Stimulated activated CD8-positive, alpha-beta memory T cell treated with anti-CD3 and anti-CD28 coated beads, Interleukin-15, amount 100 ng/mL, for 4 hours (primary cell): ENCODE results near the gene CAPZA1.

Experiments
- DNase-seq, 2 donors: peaks; one replicate each; pipeline ENCODE4 v3.0.0-alpha.2; 2020; ENCODE audit warnings: low read depth in 2 of 2

The CAPZA1 gene

DNA sequence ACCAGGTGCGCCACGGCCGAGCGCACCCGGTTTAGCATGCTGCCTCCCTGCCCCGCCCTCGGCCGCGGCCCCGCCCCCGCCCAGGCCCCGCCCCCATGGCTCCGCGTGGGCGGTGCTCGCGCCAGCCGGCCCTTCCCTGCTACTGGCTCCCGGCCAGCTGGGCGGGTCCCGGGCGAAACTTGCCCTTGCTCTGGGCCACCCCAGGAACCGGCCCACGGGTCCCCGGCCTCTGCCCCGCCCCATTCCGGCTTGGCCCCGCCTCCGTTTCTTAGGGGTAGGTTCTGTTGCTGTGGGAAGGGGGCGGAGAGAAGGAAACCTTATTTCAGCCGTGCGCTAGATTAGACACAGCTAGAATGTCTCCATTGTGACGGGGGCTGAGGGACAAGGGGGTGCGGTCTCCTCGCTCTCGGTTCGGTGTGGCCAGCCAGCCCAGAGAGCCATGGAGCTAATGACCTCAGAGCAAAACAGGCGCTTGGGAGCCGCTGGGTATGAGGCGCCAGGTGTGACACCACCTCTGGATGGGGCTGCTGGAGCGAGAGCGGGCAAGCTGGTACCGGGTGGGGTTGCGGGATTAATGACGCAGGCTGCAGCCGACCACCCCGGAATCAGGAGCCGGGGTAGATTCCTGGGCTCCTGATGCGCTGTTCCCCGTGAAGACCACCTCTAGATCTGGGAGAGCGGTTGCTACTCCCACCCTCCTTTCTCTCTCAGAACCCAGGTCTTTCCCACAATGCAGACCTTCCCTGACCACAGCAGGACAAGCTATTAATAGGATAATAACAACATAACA lies 95.8 kb downstream of the CAPZA1 start, which contains the start of gene PPM1J:
Gene PPM1J, minus strand, starts transcription at position 69 of the 790 bp plus-strand sequence. Its CDS starts 31 bp downstream, at position 38.
- DNase-seq: peak; percentile 94 to 96

- DNase-seq: peak; percentile 37 to 58
Measured at GRCh38 chr1:112716133-112716720, 96.6 kb downstream of the CAPZA1 start.

- no peak for DNase-seq
Measured at GRCh38 chr1:112717263-112717873, 97.7 kb downstream of the CAPZA1 start.

DNA sequence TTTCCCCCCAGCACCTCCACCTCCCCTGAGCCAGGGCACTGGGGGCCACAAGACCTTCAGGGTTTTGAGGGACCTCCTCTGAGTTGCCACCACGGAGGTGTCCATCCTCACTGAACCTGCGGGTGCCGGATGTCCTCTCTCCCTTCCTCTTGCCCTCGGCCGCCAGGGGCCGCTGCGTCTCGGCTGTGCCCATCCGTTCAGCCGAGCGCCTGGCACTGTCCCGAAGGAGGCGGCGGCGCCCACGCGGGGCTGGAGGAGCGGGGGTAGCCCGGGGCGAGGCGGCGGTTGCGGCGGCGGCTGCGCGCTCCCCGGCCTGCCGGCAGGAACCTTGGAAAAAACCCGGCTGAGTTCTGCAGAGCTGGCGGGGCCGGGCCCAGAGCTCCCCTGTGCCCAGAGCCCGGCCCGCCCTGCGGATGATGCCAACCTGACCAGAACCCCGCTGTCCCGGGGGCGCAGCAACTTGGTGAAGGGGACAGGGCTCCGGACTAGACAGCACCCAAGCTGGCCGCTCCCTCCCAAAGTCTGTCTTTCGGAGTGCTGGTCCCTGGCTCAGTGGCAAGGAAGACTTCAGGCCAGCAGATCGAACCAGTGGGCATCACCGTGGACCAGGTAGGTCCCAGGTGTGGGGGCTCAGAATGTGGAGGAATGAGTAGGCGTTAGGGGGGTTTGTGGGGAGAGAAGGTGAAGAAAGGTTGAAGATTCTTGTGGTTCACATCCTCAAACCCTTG lies 99.2 kb downstream of the CAPZA1 start:
- DNase-seq: peak; percentile 49 to 52

- DNase-seq: no peak
Measured at GRCh38 chr1:112719706-112720105, 100.1 kb downstream of the CAPZA1 start.

DNA sequence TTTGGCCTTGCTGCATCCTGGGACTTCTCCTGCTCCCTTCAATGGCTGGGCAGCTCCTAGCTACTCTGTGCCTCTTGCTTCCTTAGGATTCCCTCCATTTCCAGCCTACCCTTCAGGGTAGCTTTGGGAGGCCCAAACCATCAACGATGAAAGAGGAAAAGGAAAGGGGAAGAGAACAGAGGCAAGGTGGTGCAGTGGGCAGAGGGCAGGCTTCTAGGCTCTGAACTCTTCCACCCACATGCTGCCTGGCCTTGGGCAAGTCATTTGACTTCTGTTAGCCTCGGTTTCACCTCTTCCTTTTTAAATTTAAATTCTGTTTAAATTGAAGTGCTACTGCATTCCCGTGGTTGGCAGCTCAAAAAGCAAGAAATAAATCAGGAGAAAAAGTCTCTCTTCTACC lies 101.2 kb downstream of the CAPZA1 start:
- no peak for DNase-seq
